Ramos (cell line): ENCODE measurements around the gene TMED1.

ENCODE experiments used
- in situ Hi-C: fragments of 300-500 bp; cut with MboI; formaldehyde crosslinking; loops from one replicate; pipeline ENCODE4 v1.14.3; 2022; ENCODE audit warnings: low sequenced_read_pairs; ENCODE audit not compliant: unreplicated experiment

The TMED1 gene

DNA sequence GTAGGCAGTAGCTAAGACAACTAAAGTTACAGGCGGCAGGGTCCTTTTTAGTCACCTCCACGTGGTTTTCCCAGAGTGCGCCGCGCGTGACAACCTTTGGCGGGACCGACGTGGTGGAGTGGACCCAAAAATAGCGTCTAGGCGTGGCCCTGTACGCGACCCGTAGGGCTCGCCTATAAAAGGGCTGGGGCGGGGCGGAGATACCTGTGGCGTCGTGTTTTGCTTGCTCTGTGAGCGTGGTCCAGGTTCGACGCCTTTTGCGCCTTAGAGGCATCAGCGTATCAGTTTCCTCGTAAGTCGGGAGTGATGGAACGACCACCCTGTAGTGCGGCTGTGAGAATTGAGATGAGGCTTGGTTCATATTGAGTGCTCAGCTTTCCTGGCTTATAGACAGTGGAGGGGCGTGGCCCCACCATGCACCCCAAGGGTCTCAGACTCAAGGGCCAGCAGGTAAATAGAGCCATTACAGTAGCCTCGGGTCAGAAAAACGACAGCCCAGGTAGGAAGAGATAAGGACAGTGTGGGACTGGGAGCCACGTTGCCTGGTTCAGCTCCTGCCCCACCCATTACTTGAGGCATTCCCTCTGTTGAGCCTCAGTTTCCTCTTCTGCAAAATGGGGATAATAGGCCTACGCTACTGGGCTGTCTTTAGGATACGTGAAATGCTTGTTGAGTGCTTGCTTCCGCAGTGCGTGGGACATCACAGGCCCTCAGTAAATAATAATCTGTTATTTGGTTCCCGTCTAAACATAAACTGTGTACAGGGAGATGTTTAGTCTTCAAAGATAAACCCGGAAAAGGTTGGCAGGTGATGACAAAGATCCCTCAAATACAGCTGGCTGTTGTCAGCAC lies 693 bp upstream of the TMED1 start:
- in situ Hi-C loops = no loop called here

DNA sequence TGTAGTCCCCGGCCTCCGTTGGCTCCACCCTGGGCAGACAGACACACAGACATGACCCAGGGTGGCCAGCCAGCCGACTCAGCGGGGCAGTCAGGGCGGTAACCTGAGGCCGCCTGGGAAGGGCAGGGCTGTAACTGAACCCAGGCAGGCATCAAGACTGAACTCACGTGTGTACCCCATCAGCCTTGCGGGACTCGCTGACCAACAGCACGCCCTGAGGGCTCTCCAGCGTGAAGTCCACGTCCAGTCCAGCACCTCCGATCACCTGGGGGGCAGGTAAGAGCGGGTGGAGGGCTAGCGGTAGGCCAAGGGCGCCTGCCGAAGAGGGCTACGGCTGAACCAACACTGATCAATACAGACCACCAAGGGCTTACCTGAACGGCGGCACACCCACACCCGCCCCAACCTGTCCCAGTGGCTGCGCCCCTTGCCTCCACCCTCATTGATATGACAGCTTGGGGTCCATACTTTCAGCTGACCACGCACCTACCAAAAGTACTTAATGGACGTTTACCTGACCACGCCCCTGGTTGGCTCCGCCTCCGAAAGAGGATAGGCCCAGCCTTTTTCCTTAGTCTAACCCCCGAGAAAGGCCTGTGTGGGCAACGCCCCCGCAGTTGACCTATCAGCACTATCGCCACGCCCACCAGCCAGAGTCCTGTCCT lies 791 bp downstream of the TMED1 start:
- in situ Hi-C loops = no loop called here

DNA sequence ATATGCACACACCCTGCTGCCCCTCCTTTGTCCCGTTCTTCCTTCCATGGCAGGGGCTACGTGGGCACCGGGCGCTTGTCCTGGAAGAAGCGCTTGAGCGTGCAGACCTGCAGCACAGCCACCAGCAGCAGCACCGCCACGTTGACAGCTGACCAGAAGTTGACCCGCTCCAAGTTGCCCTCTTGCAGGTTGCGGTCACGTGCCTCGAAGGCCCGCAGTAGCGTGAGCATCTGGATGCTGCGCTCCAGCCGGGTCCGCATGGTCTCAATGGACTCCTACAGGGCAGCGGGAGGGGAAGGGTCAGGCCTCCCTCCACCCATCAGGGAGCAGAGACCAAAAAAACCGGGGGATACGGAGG lies 3.1 kb downstream of the TMED1 start:
- in situ Hi-C loops = no loop called here

DNA sequence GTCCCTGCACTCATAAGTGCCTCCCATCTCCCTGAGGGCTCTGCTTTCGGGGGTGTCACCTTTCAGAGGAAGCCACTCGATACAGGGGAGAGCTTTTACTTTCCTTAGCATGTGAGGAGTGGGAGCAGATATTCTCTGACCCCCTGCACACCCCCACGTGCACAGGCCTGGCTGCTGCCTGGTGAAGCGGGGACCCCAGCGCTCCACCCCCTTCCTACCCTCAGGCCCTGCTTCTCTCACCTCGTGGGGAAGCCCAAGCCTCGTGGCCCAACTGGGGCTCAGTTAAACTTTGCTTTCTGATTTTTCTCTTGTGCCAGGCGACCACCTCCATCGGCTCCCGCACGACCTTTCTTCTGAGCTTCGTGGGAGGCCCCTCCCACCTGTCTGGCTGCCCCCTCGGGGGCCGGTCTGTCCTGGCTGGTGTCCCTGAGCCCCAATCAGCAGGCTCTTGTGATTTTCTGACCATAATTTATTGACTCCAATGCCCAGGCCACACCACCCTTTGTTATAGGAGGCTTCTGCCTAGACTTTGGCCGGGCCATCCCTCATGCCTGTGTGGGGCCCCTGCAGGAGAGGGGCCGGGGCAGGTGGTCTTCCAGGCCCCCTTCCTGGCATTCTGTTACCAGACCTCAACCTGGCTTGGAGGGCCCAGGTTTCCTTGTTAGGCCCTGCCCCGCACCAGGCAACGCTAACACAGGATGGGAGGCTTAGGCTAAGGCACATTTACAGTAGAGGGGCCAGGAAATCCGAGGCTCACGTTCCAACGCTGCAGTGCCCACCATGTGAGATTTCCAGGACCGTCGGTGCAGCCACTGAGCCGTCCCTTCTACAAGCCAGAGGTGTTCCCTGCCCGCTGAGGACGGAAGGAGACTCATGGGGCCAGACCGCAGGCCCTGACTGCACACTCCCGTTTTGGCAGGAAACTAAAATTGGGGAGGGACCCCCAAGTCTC lies 3.7 kb downstream of the TMED1 start:
- in situ Hi-C loops = no loop called here

DNA sequence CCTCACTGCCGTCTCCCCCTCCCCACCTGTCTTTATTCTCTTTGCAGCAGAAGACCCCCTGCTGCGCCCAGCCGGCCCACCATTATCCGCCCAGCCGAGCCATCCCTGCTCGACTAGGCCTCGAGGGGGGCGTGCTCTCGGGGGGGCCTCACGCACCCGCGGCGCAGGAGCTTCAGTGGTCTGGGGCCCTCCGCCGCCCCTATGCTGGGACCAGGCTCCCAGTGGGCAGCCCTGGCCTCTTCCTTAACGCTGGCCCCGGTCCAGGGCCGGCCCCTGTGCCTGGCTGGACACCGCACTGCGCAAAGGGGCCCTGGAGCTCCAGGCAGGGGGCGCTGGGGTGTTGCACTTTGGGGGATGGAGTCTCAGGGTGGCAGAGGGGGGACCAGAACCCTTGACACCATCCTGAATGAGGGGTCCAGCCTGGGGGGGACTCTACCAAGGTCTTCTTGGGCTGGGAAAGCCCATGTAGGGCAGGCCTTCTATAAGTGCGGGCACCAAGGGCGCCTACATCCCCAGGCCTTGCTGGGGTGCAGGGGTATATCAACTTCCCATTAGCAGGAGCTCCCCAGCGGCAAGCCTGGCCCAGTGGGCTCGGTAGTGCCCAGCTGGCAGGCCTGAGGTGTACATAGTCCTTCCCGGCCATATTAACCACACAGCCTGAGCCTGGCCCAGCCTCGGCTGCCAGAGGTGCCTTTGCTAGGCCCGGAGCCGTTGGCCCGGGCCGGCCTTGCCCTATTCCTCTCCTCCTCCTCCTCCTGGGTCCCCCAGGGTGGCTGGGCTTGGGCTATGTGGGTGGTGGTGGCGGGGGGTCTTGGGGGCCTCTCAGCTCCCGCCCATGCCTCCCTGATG lies 4.9 kb downstream of the TMED1 start:
- in situ Hi-C loops = no loop called here

DNA sequence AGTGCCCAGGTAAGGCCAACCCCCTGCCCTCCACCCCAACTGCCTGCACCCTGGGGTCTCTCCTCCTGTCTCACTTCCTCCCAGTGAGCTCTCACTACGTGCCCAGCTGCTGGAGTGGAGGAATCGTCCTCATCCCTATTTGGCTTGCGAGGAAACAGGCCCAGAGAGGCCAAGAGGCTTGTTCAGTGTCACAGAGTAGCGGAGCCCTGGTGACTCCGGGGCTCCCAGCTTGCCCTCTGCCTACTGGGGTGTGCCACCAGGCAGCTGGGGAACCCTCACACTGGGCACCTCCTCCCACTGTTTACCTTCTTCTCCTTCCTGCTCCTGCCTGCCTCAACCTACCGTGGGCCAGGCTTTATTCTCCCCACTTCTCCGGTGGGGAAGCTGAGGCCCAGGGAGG lies 5.6 kb downstream of the TMED1 start:
- in situ Hi-C loops = no loop called here

DNA sequence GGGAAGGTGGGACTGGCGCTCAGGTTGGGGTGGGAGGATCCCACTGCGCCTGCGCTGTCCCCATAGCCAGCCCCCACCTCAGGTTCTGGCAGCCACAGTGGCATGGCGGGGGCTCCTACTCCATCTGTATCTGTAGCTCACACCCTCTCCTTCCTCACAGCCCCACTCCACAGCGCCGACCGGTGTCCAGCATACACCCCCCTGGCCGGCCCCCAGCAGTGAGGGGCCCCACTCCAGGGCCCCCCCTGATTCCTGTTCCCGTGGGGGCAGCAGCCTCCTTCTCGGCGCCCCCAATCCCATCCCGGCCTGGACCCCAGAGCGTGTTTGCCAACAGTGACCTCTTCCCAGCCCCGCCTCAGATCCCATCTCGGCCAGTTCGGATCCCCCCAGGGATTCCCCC lies 6.0 kb downstream of the TMED1 start:
- in situ Hi-C loops = no loop called here

DNA sequence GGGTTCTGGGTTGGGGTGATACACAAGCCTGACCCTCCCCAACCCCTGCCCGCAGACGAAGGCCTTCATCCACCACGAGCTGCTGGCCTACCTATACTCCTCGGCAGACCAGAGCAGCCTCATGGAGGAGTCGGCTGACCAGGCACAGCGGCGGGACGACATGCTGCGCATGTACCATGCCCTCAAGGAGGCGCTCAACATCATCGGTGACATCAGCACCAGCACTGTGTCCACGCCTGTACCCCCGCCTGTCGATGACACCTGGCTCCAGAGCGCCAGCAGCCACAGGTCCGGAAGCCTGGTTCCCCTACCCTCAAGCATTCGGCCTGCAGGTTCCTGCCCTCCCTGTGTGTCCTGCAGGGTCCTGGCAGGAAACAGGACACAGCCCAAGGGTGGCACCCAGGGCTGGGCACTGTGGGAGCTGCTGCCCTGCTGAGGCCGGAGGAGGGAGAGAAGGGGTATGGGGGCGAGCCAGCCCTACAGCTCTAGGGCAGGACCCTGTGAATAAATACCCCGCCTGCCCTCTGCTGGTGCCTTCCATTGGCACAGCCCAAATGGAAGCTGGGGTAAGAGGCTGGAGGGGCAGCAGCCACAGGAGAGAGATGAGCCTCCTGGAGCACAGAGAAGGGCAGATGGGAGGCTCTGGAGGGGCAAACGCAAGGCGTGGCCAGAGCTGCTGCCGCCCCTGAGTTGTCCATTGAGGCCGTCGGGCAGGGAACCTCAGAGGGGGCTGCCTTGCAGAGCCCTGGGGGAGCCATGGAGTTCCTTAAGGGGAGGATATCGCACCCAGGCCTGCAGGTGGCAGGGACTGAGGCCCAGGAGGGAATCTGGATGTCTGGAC lies 6.8 kb downstream of the TMED1 start:
- in situ Hi-C loops = no loop called here

DNA sequence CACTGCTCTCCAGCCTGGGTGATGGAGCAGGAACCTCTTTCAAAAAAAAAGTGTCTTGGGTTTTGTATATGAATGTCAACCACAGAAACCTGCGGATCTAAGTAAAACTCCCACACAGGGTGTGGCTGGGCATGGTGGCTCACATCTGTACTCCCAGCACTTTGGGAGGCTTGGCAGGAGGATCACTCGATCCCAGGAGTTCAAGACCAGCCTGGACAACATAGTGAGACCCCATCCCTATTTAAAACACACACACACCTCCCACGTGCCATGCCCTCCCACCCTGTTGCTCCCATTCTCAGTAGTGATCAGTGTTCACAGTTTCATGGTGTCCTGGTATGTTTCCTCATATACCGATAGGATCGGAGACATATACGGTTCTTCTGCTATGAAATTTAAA lies 9.2 kb downstream of the TMED1 start:
- in situ Hi-C loops = no loop called here

DNA sequence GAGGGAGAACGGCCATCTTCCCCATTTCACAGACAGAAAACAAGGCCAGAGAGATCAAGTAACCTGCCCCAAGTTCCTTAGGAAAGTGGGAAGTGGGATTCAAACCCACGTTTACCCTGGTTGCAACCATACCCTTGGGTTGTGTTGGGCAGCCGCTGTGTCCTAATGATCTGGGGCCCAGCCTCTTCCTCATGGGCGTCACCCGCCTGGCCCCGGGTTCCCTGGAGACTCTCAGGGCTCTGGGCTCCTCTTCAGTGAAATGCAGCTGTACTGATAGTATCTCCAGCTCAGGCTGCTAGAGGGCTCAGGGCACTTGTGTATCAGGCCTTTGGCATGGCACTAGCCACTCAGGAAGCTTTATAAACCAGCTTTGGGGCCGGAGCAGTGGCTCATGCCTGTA lies 9.8 kb downstream of the TMED1 start:
- in situ Hi-C loops = no loop called here

DNA sequence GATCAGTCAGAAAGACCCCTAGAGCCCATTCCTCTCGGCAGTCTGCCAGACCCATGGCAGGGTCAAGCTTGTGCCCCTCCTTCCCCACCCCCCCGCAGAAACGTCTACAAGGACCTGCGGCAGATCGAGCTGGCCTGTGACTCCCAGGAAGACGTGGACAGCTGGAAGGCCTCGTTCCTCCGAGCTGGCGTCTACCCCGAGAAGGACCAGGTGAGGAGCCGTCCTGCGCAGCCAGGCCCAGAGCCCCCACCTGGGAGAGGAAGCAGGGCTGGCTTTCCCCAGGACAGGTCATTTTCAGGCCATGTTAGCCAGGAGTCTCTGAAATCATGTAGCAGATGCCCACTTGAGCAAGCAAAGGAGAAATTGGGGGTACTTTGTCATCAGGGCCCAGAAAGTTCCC lies 12.3 kb downstream of the TMED1 start:
- in situ Hi-C loops = no loop called here

DNA sequence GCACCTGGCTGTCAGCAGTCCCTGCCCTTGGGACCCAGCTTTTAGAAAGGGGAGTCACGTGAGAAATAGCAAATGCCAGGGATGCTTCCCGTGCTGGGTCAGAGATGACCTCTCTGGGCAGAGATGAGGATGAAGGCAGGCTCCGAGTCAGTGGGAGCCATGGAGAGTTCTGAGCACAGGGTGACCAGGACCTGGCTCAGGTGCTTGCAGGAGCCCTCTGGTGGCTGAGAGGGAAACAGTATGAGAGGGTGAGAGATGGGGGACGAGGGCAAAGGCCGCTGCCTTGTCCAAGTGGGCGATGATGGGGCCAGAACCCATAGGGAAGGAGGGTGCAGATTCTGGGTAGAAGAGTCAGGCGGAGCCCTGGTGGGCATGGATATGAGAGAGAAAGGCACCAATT lies 15.8 kb downstream of the TMED1 start:
- in situ Hi-C loops = no loop called here

DNA sequence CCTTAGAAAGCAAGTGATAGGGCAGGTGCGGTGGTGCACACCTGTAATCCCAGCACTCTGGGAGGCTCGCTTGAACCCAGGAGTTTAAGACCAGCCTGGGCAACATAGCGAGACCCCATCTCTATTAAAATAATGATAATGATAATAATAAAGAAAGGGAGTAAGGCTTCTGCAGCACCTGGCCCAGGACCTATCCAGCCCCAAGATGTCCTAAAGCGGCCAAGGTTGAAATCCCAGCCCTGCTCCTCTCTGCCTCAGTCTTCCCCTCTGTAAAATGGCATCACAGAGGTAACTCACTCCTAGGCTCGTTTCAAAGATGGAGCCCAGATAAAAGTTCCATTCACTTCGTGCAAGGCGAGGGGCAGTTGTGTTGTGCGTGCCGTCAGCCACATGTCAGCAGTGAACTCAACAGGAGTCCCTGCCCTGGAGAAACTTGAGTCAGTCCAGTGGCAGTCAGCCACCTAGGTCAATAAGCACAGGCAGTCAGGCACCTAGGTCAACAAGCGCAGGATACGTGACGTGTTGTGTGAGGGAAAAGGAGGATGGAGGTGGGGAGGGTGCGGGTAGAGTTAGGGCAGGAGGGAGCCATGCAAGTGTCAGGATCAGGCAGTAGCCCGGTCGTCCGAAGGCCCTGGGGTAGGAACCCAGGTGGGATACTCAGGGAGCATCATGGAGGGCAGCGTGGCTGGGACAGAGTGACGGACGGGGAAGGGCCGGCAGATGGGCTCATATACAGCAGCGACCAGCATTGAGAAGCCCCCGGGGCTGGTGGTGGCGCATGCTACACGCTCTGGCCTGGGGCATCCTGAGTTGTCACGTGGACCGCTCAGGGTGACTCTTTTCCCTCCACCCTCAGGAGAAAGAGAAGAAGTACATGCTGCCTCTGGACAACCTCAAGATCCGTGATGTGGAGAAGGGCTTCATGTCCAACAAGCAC lies 16.6 kb downstream of the TMED1 start:
- in situ Hi-C loops = no loop called here

DNA sequence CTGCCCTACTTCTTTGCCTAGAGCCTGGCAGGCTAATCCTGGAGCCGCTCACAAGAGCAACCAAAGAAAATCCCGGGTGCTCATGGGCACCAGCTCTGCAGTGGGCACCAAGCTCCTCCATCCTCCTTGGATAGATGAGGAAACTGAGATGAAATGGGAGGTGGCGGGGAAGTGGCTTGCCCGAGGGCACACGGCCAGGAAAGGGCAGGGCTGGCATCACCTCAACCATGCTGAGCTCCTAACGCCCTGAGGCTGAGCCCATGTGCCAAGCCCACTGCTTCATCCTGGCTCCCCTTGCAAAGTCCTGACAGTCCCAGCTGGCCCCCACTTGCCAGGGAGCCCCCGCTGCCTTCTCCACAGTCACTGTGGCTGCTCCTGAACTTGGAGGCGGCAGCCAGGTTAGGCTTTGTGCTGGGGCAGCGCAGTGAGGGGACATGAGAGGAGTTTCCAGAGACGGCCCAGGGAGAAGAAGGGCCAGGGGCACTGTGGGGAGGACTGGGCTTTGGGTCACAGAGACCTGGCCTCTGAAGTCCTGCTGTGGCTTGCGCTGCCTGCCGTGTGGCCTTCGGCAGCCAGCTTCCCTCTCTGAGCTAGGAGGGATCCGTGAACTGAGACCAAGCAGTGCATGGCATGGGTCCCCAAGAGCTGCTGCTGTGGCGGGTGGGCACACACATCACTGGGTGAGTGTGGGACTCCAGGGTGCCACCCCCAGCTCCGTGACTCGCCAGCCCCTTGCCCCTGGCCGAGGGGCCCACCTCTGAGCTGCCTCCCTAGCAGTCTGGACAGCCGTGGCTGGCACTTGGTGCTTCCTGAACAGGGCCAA lies 17.5 kb downstream of the TMED1 start:
- in situ Hi-C loops = no loop called here

DNA sequence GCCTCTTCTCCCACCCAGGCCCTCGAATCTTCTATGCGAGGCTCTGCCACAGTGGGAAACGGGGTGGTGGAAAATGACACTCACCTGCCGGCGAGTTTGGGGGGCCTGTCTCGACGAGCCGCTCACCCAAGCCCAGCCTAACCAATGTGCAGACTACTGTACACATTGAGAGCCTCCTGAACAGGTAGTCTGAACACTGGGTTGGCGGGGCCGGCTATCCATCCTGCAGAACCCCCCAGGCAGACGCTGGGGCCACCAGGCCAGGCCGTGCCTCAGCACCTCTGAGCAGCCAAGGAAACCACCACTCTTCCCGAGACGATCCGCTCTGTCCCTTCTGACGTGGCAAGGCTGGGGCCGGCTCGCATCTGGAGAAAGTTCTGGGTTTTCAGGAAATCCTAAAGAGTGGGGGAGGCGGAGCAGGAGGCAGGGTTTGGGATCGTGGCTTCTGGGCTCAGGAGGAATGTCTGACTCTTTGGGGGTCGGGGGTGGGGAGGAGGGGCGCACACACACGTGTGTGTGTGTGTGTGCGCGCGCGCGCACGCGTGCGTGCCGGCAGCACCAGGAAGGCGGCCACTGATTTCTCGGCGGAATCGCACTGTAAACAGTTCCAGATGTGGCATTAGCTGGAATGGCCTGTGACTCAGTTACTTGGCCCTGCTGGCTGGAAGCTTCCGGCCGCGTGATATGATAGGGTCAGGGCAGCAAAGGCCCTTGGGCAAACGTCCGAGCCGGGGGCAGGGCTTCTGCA lies 18.5 kb downstream of the TMED1 start:
- in situ Hi-C loops = no loop called here

DNA sequence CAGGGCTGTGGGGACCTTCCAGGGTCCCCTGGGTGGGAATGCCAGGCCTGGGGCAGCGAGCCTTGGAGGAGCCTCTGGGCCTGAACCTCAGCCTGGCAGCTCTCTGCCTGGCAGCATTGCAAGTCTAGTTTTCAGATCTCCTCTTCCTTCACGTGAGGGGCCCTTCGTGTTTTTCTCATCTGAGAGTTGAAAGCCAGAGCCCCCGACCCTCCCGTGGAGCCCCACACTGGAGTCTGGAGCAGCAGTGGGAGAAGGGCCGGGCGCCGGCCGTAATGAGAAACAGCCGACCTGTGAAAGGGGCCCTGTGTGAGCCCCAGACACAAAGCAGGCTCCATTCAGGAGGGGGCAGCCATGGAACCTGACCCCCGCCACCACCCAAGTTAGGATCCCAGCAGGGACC lies 19.3 kb downstream of the TMED1 start:
- in situ Hi-C loops = no loop called here
